Ramos (cell line): ENCODE measurements around the gene RRP1.

Source experiments
- in situ Hi-C: fragments of 300-500 bp; cut with MboI; formaldehyde crosslinking; loops from one replicate; pipeline ENCODE4 v1.14.3; 2022; ENCODE audit warnings: low sequenced_read_pairs; ENCODE audit not compliant: unreplicated experiment

RRP1 gene

GRCh38 chr21:43789276-43790009, at the start of gene RRP1:
TSS of gene RRP1 (plus strand) at chr21:43789577. CDS start at chr21:43789630, 53 bp downstream.
- in situ Hi-C loops = no loop called here

DNA sequence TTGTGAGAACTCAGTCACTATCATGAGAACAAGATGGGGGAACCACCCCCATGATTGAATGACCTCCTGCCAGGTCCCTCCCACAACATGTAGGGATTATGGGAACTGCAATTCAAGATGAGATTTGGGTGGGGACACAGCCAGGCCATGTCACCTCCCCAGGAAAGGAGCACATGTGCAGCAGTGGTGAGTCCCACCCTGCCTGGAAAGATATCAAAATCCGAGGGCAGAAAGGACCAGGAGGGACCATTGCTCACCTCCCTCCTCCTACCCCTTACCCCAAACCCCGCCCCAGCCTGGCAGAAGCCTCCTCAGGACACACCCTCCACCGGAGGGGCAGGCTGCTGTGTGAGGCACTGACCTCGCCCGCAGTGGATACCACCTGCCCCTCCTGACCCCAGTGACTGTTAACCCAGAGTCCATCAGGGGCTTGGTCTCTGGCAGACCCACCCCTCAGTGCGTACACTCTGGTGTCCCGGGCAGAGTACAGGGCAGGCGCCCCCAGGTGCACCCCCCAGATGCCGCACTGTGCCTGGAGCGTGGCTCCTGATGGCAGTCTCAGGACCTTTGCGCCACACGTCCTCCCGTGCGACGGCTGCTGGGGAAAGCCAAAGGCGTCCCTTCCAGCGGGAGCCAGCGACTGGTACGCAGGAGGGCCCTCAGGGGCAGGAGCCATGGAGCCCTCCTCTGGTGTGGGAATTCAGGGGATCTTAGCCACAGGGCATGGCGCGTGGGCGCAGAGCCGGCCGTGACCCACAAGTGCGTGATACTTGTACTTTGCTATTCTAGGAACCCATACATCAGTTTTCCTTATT, 49.5 kb upstream of the RRP1 start:
- in situ Hi-C loops = no loop called here

DNA sequence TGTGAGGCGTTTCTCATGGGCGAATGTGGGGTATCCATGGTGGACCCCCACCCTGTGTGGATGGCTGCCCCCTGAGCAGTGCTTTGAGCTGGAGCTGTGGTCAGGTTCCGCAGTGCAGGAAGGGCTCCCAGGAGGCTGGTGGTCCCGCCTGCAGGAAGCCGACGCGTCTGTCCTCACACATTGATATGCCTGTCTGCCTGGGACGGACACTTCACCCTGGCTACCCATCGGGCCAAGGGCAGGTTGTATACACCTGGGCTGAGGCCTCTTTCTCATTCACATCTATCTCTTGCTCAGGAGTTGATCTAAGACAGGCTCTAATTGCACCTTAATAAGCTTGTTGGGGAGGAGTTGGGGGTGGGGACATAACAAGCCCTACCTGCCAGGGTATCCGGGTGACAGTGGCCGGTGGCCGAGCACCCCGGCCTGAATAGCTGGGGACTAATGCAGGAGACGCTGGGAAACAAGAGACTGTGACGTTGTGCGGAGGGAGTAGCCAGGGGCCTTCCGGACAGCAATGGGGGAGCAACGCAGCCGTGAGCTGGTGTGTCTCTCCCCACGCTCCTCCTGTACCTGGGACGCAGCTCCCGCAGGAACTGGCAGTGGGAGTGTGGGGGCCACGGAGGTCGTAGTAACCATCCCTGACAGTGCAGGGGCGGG, 48.8 kb upstream of the RRP1 start:
- in situ Hi-C loops = no loop called here

- in situ Hi-C loops = no loop called here
These were observed 47.8 kb upstream of the RRP1 start for GRCh38 chr21:43741423-43742096.

- in situ Hi-C loops = no loop called here
These were observed 45.4 kb upstream of the RRP1 start for GRCh38 chr21:43743947-43744346.

DNA sequence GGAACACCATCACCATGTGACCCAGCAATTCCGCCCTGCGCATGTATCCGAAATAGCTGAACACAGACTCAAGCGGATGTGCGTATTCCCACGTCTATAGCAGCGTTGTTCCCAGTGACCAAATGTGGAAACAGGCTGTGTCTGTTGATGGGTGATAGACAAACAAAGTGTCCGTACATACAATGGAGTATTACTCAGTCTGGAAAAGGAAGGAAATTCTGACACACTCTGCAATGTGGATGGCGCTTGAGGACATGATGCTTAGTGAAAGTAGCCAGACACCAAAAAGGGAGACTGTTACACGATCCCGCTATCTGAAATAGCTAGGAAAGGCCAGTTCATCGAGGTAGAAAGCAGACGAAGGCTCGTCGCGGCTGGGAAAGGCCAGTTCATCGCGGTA, 44.7 kb upstream of the RRP1 start:
- in situ Hi-C loops = loop anchor here (5.0 kb wide), 1 partner anchor 53 kb away; no protein-coding TSS in a partner anchor

DNA sequence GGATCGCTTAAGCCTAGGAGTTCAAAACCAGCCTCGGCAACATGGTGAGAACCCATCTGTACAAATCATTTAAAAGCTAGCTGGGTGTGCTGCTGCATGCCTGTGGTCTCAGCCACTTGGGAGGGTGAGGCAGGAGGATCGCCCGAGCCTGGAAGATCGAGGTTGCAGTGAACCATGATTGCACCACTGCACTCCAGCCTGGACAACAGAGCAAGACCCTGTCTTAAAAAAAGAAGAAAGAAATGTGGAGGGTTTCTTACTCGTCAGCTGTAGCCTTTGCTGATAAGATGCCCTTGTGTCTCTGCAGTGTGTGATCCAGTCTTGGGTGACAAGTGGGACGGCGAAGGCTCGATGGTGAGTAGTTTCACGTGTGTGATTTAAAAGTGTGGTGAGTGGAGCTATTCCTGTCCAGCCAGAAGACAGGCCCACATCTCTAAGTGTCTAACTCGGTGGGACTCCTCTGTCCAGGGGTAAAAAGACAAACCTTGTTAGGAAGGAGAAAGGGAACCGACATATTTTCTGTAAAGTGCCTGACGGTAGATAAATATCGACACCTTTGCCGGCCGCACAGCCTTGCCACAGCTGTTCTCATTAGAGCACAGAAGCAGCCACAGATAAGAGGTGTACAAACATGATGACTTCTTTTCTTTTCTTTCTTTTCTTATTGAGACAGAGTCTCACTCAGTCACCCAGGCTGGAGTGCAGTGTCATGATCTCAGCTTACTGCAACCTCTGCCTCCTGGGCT, 43.4 kb upstream of the RRP1 start:
- in situ Hi-C loops = loop anchor here (5.0 kb wide), 1 partner anchor 51 kb away; no protein-coding TSS in a partner anchor

DNA sequence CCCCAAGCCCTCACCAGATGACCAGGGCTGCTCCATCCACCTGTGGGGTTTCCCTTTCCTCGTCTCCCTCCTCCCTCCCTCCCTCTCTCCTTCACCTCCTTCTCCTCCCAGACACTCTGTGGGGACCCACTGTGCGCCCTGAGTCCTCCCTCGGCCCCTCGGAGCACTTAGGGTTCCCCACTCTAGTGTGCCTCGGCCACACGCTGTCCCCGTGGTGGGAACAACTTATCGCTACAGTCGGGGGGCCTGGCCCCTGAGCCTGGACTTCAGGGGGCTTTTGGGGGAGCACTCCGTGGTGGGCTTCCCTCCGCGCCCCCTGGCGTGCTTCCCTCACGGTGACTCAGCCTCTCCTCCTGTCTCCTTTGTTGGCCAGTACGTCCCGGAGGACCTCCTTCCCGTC, 40.8 kb upstream of the RRP1 start:
- in situ Hi-C loops = loop anchor here (5.0 kb wide), 1 partner anchor 49 kb away; no protein-coding TSS in a partner anchor

DNA sequence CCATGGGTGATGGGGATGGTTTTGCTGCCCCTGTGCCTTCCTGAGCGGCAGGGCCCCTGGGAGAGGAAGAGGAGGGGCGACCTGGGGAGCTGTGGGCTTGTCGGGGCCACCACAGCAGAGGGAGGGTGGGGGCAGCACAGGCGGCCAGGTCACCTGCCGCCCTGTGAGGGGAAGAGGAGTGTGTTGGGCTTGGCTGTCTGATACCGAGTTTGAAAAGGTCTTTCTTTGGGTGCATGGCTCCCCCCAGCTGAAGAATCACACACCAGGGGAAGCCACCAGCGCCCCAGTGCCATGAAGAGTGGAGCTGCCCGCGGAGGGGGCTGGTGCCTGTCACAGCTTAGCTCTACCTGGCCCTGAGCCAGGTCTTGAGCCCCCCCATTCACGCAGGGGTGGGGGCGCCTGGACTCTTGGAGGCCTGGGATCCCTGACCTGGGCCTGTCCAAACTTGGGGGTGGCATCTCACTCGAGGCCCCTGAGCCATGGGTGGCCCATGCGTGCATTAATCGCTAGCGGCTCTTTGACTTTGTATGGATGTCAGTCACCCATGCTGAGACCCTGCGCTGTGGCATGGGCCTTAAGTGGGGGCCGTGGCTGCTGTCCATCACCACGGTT, 39.6 kb upstream of the RRP1 start:
- in situ Hi-C loops = loop anchor here (5.0 kb wide), 1 partner anchor 48 kb away; no protein-coding TSS in a partner anchor

GRCh38 chr21:43750339-43751033, 38.9 kb upstream of the RRP1 start:
- in situ Hi-C loops = no loop called here

- in situ Hi-C loops = no loop called here
These were observed 37.3 kb upstream of the RRP1 start for GRCh38 chr21:43751955-43752591.

DNA sequence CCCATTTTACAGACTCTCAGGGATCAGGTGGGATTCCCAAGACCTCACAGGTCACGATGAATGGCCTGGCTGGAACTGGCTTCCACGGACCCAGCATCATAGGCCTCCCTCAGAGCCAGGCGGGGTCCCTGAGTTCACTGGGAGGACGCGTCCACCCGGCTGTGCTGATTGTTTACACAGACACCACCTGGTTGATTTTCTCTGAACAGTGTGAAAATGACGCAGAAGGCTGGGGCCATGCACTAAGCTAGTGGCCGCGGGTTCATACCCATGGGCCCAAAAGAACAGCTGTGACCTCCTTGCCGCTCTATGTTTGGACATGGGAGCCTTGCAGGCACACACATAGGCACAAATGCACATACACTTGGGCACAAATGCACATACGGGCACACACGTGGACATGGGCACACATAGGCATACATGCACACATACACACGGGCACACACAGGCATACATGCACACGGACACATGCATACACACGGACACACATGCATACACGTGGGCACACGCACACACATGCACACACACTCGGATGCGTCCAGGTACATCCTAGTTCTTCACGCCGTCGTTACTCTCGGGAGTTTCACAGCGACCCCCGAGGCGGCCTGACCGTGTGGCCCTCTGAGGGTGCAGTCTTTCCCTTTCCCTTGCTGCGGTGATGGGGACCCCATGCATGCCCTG, 36.5 kb upstream of the RRP1 start:
- in situ Hi-C loops = no loop called here

DNA sequence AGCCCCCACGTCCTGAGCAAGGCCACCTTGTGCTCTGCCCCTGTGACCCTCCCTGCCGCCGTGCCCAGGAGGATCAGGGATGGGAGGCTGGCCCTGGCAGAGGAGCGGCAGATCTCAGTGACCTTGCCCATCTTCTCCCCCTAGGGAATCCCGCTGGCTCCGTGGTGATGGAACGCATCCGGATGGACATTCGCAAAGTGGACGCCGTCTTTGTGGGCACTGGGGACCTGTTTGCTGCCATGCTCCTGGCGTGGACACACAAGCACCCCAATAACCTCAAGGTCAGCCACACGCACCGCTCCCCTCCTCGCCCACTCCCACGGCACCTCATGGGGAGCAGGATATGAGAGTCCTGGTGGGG, 36.0 kb upstream of the RRP1 start:
- in situ Hi-C loops = no loop called here

- in situ Hi-C loops = no loop called here
These were observed 34.2 kb upstream of the RRP1 start for GRCh38 chr21:43754948-43755781.

GRCh38 chr21:43755820-43756594, 33.4 kb upstream of the RRP1 start:
- in situ Hi-C loops = no loop called here

- in situ Hi-C loops = no loop called here
These were observed 31.8 kb upstream of the RRP1 start for GRCh38 chr21:43757601-43758000.
